Lower leg skin (tissue), 3 donors: ENCODE results near the gene PLOD1.

Experiments used
- POLR2A ChIP-seq, 2 donors: fragments of 450-650 bp; IDR thresholded peaks; one replicate each; pipeline ENCODE4 v1.6.1; 2016 to 2017; ENCODE audit warnings: antibody characterized with exemption in 2 of 2, mild to moderate bottlenecking in 1 of 2, moderate library complexity in 1 of 2
- TF ChIP-seq, protein P1 (sequence below), 3 donors: fragments of 450-650 bp; IDR thresholded peaks; one replicate each; pipeline ENCODE4 v1.5.1; 2016; ENCODE audit warnings: antibody characterized with exemption in 3 of 3, mild to moderate bottlenecking in 3 of 3, moderate library complexity in 2 of 3

DNA sequence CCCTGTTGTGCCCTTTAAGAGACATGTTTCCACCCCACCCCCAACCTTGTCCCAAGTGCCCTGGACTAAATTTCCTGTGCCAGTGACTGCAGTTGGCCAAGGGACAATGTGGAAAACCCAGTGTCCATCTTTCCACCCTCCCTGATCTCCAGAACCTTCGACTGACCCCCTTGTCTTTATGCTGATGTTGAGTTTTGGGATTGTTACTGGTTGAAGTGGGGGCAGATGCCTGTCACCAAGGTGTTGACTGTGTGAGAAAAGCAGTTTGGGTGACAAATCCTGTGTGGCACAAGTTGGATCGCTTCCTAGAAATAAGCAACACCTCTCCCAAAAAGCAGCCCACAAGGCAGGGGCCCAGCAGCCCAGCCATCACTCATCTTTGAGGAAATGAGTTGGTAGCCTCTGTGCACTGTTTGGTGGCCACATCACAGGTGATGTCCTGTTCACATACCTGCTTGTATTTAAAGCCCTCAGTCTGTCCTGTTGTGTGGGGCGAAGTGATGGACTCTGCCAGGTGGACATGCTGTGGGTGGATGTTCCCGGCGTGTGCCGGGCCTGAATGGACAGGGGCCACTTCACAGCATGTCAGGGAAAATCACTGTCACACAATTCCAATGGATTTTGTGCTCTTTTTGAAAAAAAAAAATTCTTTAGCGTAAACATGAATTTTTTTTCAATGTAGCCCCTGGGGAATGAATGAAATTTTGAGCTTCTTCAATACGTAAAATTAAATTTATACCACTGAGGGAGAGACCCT, 78.2 kb downstream of the PLOD1 start:
- no peak for TF ChIP-seq POLR2A (IDR thresholded peaks at IDR 0.05)
- TF ChIP-seq, protein P1, sequence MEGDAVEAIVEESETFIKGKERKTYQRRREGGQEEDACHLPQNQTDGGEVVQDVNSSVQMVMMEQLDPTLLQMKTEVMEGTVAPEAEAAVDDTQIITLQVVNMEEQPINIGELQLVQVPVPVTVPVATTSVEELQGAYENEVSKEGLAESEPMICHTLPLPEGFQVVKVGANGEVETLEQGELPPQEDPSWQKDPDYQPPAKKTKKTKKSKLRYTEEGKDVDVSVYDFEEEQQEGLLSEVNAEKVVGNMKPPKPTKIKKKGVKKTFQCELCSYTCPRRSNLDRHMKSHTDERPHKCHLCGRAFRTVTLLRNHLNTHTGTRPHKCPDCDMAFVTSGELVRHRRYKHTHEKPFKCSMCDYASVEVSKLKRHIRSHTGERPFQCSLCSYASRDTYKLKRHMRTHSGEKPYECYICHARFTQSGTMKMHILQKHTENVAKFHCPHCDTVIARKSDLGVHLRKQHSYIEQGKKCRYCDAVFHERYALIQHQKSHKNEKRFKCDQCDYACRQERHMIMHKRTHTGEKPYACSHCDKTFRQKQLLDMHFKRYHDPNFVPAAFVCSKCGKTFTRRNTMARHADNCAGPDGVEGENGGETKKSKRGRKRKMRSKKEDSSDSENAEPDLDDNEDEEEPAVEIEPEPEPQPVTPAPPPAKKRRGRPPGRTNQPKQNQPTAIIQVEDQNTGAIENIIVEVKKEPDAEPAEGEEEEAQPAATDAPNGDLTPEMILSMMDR (IDR thresholded peaks at IDR 0.05): no peak
